HG03520 (cell line): Measurements from ENCODE around the gene RPRD2.
"Not testable (repeated sequence)": the region's sequence is repeated elsewhere in the genome, so short reads cannot be mapped to it uniquely, and the experiment has no call there.

Experiments
- ATAC-seq: cut with Tn5 transposase; IDR thresholded peaks from one replicate; pipeline ENCODE4 v1.9.1; 2021; ENCODE audit warnings: mild to moderate bottlenecking, moderate library complexity; ENCODE audit not compliant: unreplicated experiment

RPRD2 gene

DNA sequence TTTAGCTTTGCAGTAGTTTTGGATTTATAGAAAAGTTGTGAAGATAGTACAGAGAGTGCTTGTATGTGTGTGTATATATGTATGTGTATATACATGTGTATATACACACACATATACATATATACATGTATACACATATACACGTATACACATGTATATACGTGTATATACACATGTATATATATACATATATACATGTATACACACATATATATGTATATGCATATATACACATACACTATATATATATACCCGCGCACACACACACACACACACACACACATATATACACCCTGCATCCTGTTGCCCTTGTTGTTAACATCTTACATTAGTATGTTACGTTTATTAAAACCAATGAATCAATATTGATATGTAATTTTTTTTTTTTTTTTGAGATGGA is 24.3 kb downstream of the RPRD2 start:
- ATAC-seq = no peak

- no peak for ATAC-seq
Measured at GRCh38 chr1:150389650-150390049, 25.7 kb downstream of the RPRD2 start.

DNA sequence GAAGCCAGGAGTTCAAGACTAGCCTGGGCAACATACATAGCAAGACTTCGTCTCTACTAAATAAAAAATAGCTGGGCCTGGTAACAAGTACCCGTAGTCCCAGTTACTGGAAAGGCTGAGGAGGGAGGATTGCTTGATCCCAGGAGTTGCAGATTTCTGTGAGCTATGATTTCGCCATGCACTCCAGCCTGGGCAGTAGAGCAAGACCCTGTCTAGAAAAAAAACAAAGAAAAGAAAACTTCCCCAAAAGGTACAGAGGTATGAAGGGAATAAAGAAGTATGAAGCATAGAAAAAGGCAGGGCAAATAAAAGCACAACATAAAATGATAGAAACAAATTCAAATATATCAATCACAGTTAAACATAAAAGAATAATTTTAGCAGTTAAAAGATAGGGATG is 28.7 kb downstream of the RPRD2 start:
- ATAC-seq = no peak

DNA sequence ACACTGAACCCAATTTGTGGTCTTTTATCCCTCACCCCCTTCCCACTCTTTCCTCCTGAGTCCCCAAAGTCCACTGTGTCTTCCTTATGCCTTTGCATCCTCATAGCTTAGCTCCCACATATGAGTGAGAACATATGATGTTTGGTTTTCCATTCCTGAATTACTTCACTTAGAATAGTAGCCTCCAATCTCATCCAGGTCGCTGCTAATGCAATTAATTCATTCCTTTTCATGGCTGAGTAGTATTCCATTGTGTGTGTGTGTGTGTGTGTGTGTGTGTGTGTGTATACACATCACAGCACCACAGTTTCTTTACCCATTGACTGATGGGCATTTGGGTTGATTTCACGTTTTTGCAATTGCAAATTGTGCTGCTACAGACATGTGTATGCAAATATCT is 31.2 kb downstream of the RPRD2 start:
- ATAC-seq = not testable (repeated sequence)

- no peak for ATAC-seq
Measured at GRCh38 chr1:150397392-150398032, 33.6 kb downstream of the RPRD2 start.

- ATAC-seq = no peak
Measured at GRCh38 chr1:150404465-150404864, 40.5 kb downstream of the RPRD2 start.

DNA sequence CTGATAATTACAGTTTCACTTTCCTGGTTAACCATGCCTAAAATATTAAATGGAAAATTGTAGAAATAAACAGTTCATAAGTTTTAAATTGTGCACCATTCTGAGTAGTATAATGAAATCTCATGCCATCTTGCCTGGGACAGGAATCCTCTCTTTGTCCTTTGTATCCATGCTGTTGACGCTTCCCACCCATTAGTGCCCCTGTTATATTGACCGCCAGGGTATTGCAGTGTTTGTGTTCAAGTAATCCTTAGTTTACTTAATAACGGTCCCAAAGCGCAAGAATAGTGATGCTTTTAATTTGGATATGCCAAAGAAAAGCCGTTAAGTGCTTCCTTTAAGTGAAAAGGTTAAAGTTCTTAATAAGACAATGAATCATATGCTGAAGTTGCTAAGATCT is 41.7 kb downstream of the RPRD2 start:
- no peak for ATAC-seq

- ATAC-seq = no peak
Measured at GRCh38 chr1:150406483-150406882, 42.5 kb downstream of the RPRD2 start.

DNA sequence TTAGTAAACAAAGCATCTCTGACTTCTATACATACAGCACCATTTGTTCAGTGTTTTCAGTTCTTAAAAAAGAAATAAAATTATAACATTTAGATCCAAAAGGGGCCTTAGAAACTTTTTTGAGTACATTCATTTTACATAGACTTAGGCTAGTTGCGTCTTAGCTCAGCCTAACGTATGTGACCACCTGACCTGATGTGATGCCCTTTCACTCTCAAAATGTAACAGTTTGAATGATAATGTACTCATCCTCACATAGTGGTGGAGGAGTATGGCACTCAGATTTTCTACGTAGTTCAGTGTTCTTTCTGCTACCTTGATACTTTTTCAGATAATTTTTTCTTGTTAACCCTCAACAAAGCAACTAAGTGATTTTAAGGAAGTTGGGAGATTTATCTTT is 43.4 kb downstream of the RPRD2 start:
- no peak for ATAC-seq

DNA sequence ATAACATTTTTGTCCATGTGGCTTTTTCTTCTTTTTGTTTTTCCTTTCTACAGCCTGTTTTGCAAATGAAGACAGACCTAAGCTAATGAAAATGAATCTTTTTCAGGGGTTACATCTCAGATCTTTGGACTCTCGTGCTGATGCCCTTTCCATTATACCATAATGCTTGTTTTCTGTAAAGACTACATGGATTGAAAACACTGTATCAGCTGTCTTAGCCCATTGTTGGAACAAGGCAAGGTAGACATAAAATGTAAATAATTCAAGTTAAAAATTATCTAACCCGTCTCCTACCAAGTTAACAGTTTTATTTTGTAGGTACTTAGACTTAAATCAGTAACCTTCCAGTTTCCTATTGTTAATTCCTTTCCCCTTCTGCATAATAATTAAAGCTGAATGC is 44.9 kb downstream of the RPRD2 start:
- ATAC-seq = no peak

DNA sequence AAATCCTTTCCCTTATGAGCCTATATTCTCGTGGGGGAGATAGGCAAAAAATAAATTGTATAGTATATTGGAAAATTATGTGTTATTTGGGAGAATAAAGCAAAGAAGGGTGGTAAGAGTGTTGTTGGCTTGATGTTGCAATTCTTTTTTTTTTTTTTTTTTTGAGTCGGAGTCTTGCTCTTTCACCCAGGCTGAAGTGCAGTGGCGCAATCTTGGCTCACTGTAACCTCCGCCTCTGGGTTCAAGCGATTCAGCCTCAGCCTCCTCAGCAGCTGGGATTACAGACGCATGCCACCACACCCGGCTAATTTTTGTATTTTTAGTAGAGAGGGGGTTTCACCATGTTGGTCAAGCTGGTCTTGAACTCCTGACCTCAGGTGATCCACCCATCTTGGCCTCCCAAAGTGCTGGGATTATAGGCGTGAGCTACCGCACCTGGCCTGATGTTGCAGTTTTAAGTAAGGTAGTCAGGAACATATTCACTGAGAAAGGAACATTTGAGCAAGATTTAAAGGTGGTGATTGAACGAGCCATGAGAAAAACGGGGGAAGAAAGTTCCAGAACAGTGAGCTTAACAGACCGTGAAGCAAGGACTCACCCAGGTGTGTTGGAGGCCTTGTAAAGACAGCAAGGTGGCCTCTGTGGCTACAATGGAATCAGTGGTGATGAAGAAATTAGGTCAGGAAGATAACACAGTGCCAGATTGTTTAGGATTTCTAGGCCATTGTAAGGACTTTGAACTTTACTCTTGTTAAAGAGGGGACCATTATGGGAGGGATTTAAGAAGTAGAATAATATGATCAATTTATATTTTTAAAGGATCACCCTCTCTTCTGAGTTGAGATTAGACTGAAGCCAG is 45.8 kb downstream of the RPRD2 start:
- ATAC-seq = no peak

- ATAC-seq = no peak
Measured at GRCh38 chr1:150410582-150411101, 46.7 kb downstream of the RPRD2 start.

- no peak for ATAC-seq
Measured at GRCh38 chr1:150414592-150414991, 50.6 kb downstream of the RPRD2 start.

DNA sequence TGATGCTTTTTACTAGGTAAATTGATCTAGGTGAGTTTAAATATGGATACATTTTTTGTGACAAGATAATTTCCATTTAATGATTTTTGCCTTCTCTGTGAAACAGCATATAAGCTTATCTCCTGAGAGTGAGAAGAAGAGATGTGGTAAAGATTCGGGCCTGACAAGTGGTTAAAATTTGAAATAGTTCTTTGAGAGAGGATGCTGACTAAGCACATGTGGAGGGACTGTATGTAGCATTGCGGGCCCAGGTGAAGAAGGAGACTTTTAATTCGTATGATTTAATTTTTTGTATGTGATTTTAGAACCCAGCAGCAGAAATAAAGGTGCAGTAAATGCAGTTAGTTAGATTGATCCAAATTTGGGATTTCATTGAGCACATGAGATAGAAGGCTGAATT is 51.9 kb downstream of the RPRD2 start:
- no peak for ATAC-seq

GRCh38 chr1:150420560-150421265 is 56.8 kb downstream of the RPRD2 start:
- no peak for ATAC-seq

GRCh38 chr1:150422541-150422940 is 58.6 kb downstream of the RPRD2 start:
- ATAC-seq = no peak

DNA sequence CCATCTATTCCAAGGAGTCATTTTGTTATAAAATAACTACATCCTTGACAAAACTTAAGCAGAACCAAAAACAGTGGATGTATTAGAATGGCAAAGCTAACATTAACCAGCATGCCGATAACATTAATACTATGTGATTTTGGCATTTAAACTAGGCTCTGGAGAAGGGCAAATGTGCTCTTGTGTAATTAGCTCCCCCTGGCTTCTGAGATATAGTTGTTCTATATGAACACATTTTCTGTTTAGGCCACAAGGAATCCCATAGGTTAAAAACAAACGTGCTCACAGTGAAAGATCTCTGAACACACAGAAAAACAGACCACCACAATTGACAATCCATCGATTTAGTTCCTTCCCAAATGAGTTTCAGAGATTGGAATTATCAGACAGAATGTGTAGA is 65.9 kb downstream of the RPRD2 start:
- ATAC-seq = no peak

DNA sequence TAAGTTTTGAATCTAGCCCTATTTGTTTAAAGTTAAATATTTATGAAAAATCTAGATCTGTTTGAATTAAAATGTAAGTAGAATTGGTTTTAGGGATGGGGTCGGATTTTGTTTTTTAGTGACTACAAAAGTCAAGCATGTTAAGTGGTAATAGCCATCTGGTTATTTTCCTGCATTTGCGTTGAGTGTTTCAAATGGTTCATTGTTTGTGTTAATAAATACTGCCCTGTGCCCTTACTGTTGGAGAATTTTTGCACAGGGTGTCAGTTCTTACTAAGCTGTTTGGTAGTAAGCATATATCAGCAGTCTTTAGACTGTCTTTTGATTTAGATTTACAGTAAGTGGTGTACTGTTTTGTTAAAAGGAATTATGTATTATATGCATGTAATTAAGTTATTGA is 77.2 kb downstream of the RPRD2 start:
- ATAC-seq = no peak

DNA sequence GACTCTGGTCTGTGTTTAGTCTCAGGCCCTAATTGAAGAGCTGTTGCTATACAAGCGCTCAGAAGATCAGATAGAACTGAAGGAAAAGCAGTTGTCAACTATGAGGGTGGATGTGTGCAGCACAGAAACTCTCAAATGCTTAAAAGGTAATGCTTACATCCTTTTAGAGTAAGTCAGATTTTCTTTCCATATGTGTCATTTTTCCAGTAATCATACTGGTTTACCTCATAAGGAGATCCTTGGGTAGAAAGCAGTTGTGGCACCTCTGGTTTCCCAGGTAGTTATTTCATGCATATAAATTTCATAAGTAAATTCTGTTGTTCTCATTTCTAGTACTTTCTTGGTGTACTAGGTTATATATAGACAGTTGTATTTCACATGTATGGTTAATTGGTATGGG is 80.3 kb downstream of the RPRD2 start:
- no peak for ATAC-seq

GRCh38 chr1:150456146-150456647 is 92.2 kb downstream of the RPRD2 start:
- ATAC-seq = no peak

- no peak for ATAC-seq
Measured at GRCh38 chr1:150464422-150464826, 100.5 kb downstream of the RPRD2 start.
